ENCODE measurements around the gene CCDC69.

CCDC69 gene

GRCh38 chr5:151137067-151137825 is 86.6 kb downstream of the CCDC69 start:
- no peak for DNase-seq (ENCODE audit: low read depth)
- TF ChIP-seq CTCF (conservative IDR thresholded peaks at IDR 0.05; ENCODE audit: low read length) = no peak

GRCh38 chr5:151134228-151134627 is 89.7 kb downstream of the CCDC69 start:
- DNase-seq (ENCODE audit: low read depth) = no peak
- H3K4me3 ChIP-seq (ENCODE audit: low read length) = no peak overlapping the region
- TF ChIP-seq CTCF (conservative IDR thresholded peaks at IDR 0.05; ENCODE audit: low read length) = no peak

More at GRCh38 chr5:151137067-151137825, 86.6 kb downstream of the CCDC69 start:
- no peak overlapping the region for H3K4me3 ChIP-seq (ENCODE audit: low read length)

GRCh38 chr5:151132963-151133362 is 90.9 kb downstream of the CCDC69 start:
- DNase-seq (ENCODE audit: low read depth) = no peak

More at GRCh38 chr5:151132963-151133362, 90.9 kb downstream of the CCDC69 start:
- H3K4me3 ChIP-seq (ENCODE audit: low read length) = no peak overlapping the region
- no peak for TF ChIP-seq CTCF (conservative IDR thresholded peaks at IDR 0.05; ENCODE audit: low read length)
